ENCODE data around the gene KIAA0753.

DNA sequence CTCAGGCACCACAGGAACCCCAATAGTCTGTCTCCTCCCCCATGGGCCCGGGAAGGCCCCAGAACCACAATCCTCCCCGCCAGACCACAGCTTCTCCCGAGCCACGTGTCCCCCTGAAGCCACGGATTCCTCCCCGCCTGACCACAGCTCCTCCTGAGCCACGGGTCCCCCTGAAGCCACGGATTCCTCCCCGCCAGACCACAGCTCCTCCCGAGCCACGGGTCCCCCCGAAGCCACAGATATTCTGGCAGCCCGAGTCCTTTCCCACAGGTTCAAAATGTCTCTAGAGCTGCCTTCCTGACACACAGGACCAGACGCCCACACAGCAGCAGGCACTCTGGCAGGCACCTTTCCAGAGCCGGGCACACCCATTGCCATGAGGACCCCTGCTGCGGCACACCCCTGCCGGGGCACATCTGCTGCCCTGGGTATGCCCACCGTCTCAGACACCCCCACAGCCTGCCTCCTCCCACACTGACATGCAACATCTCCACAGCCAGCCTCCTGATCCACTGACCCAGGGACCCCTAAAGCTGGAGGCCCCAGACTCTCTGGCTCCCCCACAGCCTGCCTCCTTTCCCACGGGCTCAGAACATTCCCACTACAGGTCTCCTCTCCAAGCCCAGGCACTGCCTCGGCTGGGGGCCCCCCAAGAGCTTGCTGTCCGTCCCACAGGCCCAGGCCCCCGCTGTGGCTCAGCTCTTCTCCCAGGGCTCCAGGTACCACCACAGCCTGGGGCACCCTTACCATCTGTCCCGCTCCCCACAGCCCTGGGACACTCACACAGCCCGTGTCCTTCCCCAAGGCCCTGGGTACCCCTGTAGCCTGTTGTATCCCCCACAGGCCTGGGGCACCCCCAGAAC is 2.2 kb downstream of the KIAA0753 start:
- TF ChIP-seq, protein P1, sequence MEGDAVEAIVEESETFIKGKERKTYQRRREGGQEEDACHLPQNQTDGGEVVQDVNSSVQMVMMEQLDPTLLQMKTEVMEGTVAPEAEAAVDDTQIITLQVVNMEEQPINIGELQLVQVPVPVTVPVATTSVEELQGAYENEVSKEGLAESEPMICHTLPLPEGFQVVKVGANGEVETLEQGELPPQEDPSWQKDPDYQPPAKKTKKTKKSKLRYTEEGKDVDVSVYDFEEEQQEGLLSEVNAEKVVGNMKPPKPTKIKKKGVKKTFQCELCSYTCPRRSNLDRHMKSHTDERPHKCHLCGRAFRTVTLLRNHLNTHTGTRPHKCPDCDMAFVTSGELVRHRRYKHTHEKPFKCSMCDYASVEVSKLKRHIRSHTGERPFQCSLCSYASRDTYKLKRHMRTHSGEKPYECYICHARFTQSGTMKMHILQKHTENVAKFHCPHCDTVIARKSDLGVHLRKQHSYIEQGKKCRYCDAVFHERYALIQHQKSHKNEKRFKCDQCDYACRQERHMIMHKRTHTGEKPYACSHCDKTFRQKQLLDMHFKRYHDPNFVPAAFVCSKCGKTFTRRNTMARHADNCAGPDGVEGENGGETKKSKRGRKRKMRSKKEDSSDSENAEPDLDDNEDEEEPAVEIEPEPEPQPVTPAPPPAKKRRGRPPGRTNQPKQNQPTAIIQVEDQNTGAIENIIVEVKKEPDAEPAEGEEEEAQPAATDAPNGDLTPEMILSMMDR (conservative IDR thresholded peaks at IDR 0.05; ENCODE audit: low read depth, low read length) = no peak
- TF ChIP-seq EZH2 (IDR thresholded peaks at IDR 0.05; ENCODE audit: low read length, unreplicated experiment) = no peak
